ENCODE data around the gene LTN1.

The LTN1 gene

DNA sequence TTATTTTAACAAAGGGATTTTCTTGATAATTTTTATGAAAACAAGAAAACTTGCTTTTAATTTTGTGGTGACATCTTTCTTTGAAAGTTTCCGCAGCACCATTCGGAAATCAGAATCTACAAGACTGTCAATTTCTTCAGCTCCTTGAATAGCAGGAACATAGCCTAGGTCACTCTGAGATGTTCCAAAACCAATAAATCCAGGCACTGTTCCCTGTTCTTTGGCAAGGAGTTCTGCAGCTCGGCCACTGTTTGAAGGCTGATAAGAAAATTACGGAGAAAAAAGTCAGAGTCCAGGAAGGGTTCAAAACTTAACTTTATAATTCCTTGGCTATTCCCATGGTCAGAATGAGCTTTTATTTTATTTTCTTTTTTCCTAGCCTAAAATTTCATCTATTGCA lies 6.0 kb downstream of the LTN1 start:
- no peak for DNase-seq (ENCODE audit: low read depth)
- no peak overlapping the region for H3K4me3 ChIP-seq (ENCODE audit: low read depth, low read length)
- TF ChIP-seq, protein P1, sequence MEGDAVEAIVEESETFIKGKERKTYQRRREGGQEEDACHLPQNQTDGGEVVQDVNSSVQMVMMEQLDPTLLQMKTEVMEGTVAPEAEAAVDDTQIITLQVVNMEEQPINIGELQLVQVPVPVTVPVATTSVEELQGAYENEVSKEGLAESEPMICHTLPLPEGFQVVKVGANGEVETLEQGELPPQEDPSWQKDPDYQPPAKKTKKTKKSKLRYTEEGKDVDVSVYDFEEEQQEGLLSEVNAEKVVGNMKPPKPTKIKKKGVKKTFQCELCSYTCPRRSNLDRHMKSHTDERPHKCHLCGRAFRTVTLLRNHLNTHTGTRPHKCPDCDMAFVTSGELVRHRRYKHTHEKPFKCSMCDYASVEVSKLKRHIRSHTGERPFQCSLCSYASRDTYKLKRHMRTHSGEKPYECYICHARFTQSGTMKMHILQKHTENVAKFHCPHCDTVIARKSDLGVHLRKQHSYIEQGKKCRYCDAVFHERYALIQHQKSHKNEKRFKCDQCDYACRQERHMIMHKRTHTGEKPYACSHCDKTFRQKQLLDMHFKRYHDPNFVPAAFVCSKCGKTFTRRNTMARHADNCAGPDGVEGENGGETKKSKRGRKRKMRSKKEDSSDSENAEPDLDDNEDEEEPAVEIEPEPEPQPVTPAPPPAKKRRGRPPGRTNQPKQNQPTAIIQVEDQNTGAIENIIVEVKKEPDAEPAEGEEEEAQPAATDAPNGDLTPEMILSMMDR (IDR thresholded peaks at IDR 0.05; ENCODE audit: low read depth, low read length, missing control alignments): no peak

DNA sequence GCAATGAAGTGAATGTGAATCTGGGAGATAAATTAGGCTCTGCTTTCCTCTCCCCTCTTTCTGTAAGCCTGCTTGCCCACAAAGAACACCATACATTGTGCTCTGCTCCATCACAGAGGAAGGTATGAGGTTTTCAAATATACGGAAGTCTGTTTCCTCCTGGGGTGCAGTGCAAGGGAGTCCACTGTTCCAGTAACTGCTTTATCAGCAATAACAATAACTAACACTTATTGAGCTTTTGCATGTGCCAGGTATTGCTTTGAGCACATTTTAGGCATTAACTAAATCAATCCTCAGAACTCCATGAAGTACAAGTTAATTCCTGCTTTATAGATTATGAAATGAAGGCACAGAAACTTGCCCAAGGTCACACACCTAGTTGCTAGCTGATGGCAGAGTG lies 10.0 kb downstream of the LTN1 start:
- TF ChIP-seq, protein P1 (IDR thresholded peaks at IDR 0.05; ENCODE audit: low read depth, low read length, missing control alignments): no peak

DNA sequence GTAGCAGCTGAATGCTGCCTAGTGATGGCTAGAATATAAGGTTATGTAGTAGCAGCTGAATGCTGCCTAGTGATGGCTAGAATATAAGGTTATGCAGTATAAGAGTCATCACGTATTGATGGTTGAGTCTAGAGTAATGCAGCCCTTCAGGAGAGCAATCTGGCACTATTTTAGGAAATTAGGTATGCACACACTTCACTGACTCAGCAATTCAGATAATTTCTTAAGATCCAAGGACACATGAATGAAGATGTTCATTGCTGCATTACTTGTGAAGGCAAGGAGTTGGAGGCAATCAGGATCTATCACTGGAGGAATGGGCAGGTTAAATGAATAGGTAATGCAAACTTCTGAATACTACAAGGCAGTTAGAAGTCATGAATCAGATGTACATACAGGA lies 13.6 kb downstream of the LTN1 start:
- H3K4me3 ChIP-seq (ENCODE audit: low read depth, low read length): no peak overlapping the region
- DNase-seq (ENCODE audit: low read depth): no peak
- TF ChIP-seq, protein P1 (IDR thresholded peaks at IDR 0.05; ENCODE audit: low read depth, low read length, missing control alignments): no peak

More for the DNA sequence above, 10.0 kb downstream of the LTN1 start:
- no peak for DNase-seq (ENCODE audit: low read depth)
- no peak overlapping the region for H3K4me3 ChIP-seq (ENCODE audit: low read depth, low read length)

DNA sequence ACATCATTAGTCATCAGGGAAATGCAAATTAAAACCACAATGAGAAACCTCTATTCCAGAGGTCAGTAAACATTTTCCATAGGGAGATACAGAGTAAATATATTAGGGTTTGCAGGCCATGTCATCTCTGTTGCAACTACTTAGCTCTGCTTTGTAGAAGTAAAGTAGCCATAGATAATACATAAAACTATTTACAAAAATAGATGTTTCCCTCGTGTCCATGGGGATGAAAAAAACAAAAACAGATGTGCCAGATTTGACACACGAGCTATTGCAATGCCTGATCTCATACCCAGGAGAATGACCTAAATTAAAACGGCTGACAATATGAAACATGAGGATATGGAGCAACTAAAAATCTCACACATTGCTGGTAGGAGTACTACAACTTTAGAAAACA lies 17.3 kb downstream of the LTN1 start:
- DNase-seq (ENCODE audit: low read depth): no peak
- no peak overlapping the region for H3K4me3 ChIP-seq (ENCODE audit: low read depth, low read length)
- TF ChIP-seq, protein P1 (IDR thresholded peaks at IDR 0.05; ENCODE audit: low read depth, low read length, missing control alignments): no peak

DNA sequence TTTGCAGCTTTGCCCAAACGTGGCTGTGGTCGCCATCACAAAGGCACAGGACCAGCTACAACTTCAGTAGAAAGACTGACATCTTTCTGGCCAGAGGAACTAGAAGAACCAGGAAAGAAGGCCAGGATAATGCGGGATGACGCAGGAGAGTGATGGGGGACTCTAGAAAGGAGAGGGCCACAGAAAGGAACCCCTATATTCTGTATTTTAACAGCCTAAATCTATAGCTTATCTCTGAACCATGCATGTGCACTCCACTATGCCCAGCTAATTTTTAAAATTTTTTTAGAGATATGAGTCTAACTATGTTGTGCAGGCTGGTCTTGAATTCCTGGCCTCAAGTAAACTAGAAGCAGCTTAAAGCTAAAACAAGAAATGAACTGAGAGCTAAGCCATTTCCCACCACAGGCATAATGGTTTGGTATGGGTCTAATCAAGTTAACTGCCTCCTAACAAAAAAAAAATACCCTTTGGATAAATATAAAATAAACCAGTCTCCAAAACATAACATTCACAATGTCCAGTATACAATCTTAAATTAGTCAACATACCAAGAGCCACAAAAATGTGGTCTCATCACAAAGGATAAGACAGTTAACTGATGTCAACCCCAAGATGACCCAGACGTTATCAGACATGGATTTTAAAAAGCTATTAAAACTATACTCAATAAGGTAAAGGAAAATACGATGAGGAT lies 18.0 kb downstream of the LTN1 start:
- DNase-seq (ENCODE audit: low read depth): no peak
- no peak overlapping the region for H3K4me3 ChIP-seq (ENCODE audit: low read depth, low read length)
- TF ChIP-seq, protein P1 (IDR thresholded peaks at IDR 0.05; ENCODE audit: low read depth, low read length, missing control alignments): no peak

DNA sequence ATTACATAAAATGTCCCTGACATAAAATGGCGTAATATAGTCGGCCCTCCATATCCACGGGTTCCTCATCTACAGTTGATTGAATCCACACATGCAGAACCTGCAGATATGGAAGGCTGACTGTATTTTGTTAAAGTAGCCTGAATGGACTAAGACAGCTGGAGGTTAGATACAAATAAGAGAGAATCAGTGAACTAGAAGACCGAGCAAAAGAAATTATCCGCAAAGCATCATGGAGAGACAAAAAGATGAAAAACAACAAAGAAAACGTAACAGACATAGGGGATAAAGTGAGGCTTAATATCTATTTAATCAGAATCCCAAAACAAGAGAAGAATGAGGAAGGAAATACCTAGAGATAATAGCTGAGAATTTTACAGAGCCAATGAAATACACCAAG lies 20.3 kb downstream of the LTN1 start:
- no peak overlapping the region for H3K4me3 ChIP-seq (ENCODE audit: low read depth, low read length)
- no peak for DNase-seq (ENCODE audit: low read depth)
- TF ChIP-seq, protein P1 (IDR thresholded peaks at IDR 0.05; ENCODE audit: low read depth, low read length, missing control alignments): no peak

DNA sequence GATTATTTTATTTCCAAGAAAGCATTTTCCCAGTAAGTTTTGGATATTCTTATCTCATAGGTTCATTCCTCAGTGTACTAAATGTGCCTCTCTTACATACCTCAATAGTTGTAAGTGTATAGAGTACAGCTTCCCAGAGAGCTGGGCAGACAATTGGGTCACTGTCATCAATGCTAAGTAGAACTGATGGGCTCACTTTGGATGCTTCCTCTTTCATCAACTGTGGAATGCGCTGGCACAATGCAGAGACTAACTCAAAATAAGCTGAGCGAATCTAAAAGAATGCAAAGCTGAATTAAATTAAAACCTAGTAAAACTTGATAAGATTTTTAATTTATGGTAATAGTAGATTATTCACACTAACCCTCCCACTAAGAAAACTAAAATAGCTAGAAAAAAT lies 21.5 kb downstream of the LTN1 start:
- no peak overlapping the region for H3K4me3 ChIP-seq (ENCODE audit: low read depth, low read length)
- DNase-seq (ENCODE audit: low read depth): no peak
- TF ChIP-seq, protein P1 (IDR thresholded peaks at IDR 0.05; ENCODE audit: low read depth, low read length, missing control alignments): no peak

Data from GM12864 (cell line).